HEK293 (cell line): ENCODE data around the gene CATSPER1.
A peak's percentile ranks its signal among the peaks of the same experiment; 100 is the strongest.

ENCODE experiments used
- CTCF ChIA-PET: fragments of 350-600 bp; formaldehyde crosslinking; extraction: SDS; loops from one replicate; lab custom pipeline; 2021; ENCODE audit warnings: antibody characterized with exemption; lab: Yijun Ruan, JAX
- POLR2A ChIA-PET: fragments of 300-600 bp; formaldehyde crosslinking; extraction: SDS; loops from one replicate; lab custom pipeline; 2020; ENCODE audit warnings: antibody characterized with exemption, inconsistent platforms; lab: Yijun Ruan, JAX
- H3K27ac ChIP-seq: fragments of 200-500 bp; sonication (Bioruptor generic); 2 replicates; pipeline ENCODE4 v1.5.1; 2014; ENCODE audit warnings: low read depth, low read length, control low read depth, inconsistent platforms; ENCODE audit errors: extremely low read depth
- H3K36me3 ChIP-seq, 2 experiments: fragments of 200-500 bp in 1 of 2; sonication (Bioruptor generic) in 1 of 2; 1 replicate in 1 of 2; 2 replicates in 1 of 2; pipeline ENCODE4 v1.5.1; 2014 to 2017; ENCODE audit warnings: inconsistent platforms in 2 of 2, low read length in 2 of 2; ENCODE audit not compliant: control insufficient read depth in 2 of 2, insufficient read depth in 1 of 2
- H3K4me1 ChIP-seq: fragments of 200-500 bp; sonication (Bioruptor generic); 2 replicates; pipeline ENCODE4 v1.5.1; 2014; ENCODE audit warnings: mild to moderate bottlenecking, low read length, inconsistent platforms; ENCODE audit not compliant: control insufficient read depth, insufficient read depth
- H3K4me3 ChIP-seq: 2 replicates; pipeline ENCODE4 v1.5.1; 2011; ENCODE audit warnings: low read depth, mild to moderate bottlenecking, control low read depth, low read length, moderate library complexity
- H3K9me3 ChIP-seq: fragments of 200-500 bp; sonication (Bioruptor generic); 2 replicates; pipeline ENCODE4 v1.5.1; 2014; ENCODE audit warnings: low read depth, low read length, inconsistent platforms; ENCODE audit not compliant: control insufficient read depth, insufficient read depth
- EGR2 ChIP-seq: fragments of 450-650 bp; formaldehyde crosslinking; IDR thresholded peaks from 2 replicates; pipeline ENCODE4 v1.5.1; 2016; ENCODE audit warnings: low read depth, missing biosample characterization, missing genetic modification characterization
- GLIS1 ChIP-seq: fragments of 450-650 bp; formaldehyde crosslinking; IDR thresholded peaks from 2 replicates; pipeline ENCODE4 v1.5.1; 2016; ENCODE audit warnings: missing biosample characterization, missing genetic modification characterization
- GLIS2 ChIP-seq: fragments of 450-650 bp; formaldehyde crosslinking; IDR thresholded peaks from 2 replicates; pipeline ENCODE4 v1.5.1; 2016; ENCODE audit warnings: missing biosample characterization, missing genetic modification characterization
- KLF16 ChIP-seq: fragments of 450-650 bp; formaldehyde crosslinking; IDR thresholded peaks from 2 replicates; pipeline ENCODE4 v1.5.1; 2017; ENCODE audit warnings: missing biosample characterization, missing genetic modification characterization
- KLF9 ChIP-seq: fragments of 450-650 bp; formaldehyde crosslinking; IDR thresholded peaks from 2 replicates; pipeline ENCODE4 v1.5.1; 2016; ENCODE audit warnings: missing biosample characterization, missing genetic modification characterization, low read depth
- SP2 ChIP-seq: fragments of 450-650 bp; formaldehyde crosslinking; IDR thresholded peaks from 2 replicates; pipeline ENCODE4 v1.5.1; 2016; ENCODE audit warnings: missing biosample characterization, missing genetic modification characterization
- SP3 ChIP-seq: fragments of 450-650 bp; formaldehyde crosslinking; IDR thresholded peaks from 2 replicates; pipeline ENCODE4 v1.5.1; 2016; ENCODE audit warnings: missing biosample characterization, missing genetic modification characterization
- TCF7L2 ChIP-seq: IDR thresholded peaks from 2 replicates; pipeline ENCODE4 v1.6.1; 2011; ENCODE audit warnings: low read depth, mild to moderate bottlenecking, inconsistent platforms, low read length, moderate library complexity, borderline replicate concordance
- TRIM28 ChIP-seq: IDR thresholded peaks from 2 replicates; pipeline ENCODE4 v1.6.1; 2011; ENCODE audit warnings: low read length, control low read depth, borderline replicate concordance
- ZBTB8A ChIP-seq: fragments of 450-650 bp; formaldehyde crosslinking; IDR thresholded peaks from 2 replicates; pipeline ENCODE4 v1.5.1; 2016; ENCODE audit warnings: missing biosample characterization, missing genetic modification characterization
- ZNF10 ChIP-seq: fragments of 450-650 bp; formaldehyde crosslinking; IDR thresholded peaks from 2 replicates; pipeline ENCODE4 v1.5.1; 2017; ENCODE audit warnings: missing biosample characterization, missing genetic modification characterization
- ZNF114 ChIP-seq: fragments of 450-650 bp; formaldehyde crosslinking; IDR thresholded peaks from 2 replicates; pipeline ENCODE4 v1.5.0; 2017; ENCODE audit warnings: missing biosample characterization, missing genetic modification characterization
- ZNF202 ChIP-seq: fragments of 450-650 bp; formaldehyde crosslinking; IDR thresholded peaks from 2 replicates; pipeline ENCODE4 v1.5.1; 2016; ENCODE audit warnings: missing biosample characterization, missing genetic modification characterization, borderline replicate concordance
- ZNF302 ChIP-seq: fragments of 450-650 bp; formaldehyde crosslinking; IDR thresholded peaks from 2 replicates; pipeline ENCODE4 v1.5.1; 2016; ENCODE audit warnings: missing biosample characterization, missing genetic modification characterization, low read depth
- ZNF335 ChIP-seq: fragments of 450-650 bp; formaldehyde crosslinking; conservative IDR thresholded peaks from 2 replicates; pipeline ENCODE4 v1.5.1; 2016; ENCODE audit warnings: missing biosample characterization, missing genetic modification characterization
- ZNF341 ChIP-seq: fragments of 450-650 bp; formaldehyde crosslinking; IDR thresholded peaks from 2 replicates; pipeline ENCODE4; 2016; ENCODE audit warnings: low read depth, missing biosample characterization, missing genetic modification characterization
- ZNF37A ChIP-seq: fragments of 450-650 bp; IDR thresholded peaks from 2 replicates; pipeline ENCODE4 v1.5.1; 2018; ENCODE audit warnings: missing biosample characterization, missing genetic modification characterization
- ZNF433 ChIP-seq: fragments of 450-650 bp; formaldehyde crosslinking; IDR thresholded peaks from 2 replicates; pipeline ENCODE4 v1.5.1; 2016; ENCODE audit warnings: missing biosample characterization, missing genetic modification characterization, low read depth
- ZNF48 ChIP-seq: fragments of 450-650 bp; formaldehyde crosslinking; IDR thresholded peaks from 2 replicates; pipeline ENCODE4 v1.5.1; 2016; ENCODE audit warnings: missing biosample characterization, missing genetic modification characterization
- ZNF561 ChIP-seq: fragments of 450-650 bp; IDR thresholded peaks from 2 replicates; pipeline ENCODE4 v1.5.1; 2018; ENCODE audit warnings: missing biosample characterization, missing genetic modification characterization, borderline replicate concordance
- ZNF658 ChIP-seq: fragments of 450-650 bp; formaldehyde crosslinking; IDR thresholded peaks from 2 replicates; pipeline ENCODE4; 2016; ENCODE audit warnings: missing biosample characterization, missing genetic modification characterization
- TF ChIP-seq, protein P1 (sequence below): fragments of 450-650 bp; formaldehyde crosslinking; IDR thresholded peaks from 2 replicates; pipeline ENCODE4 v1.5.1; 2017; ENCODE audit warnings: missing biosample characterization, mild to moderate bottlenecking, missing genetic modification characterization, moderate library complexity
- TF ChIP-seq, protein P2 (sequence below): fragments of 450-650 bp; formaldehyde crosslinking; IDR thresholded peaks from 2 replicates; pipeline ENCODE4 v1.5.1; 2016; ENCODE audit warnings: missing biosample characterization, missing genetic modification characterization, borderline replicate concordance
- TF ChIP-seq, protein P3 (sequence below): fragments of 450-650 bp; formaldehyde crosslinking; optimal IDR thresholded peaks from 2 replicates; pipeline ENCODE3; 2016; ENCODE audit warnings: missing biosample characterization, mild to moderate bottlenecking, missing genetic modification characterization
- TF ChIP-seq, protein P4 (sequence below): fragments of 450-650 bp; formaldehyde crosslinking; IDR thresholded peaks from 2 replicates; pipeline ENCODE4 v1.5.1; 2016; ENCODE audit warnings: missing biosample characterization, missing genetic modification characterization
- TF ChIP-seq, protein P5 (sequence below): sonication (generic); formaldehyde crosslinking; IDR thresholded peaks from 2 replicates; pipeline ENCODE4 v1.8.1; 2022; ENCODE audit warnings: mild to moderate bottlenecking, moderate library complexity, missing genetic modification reagents

Gene CATSPER1

DNA sequence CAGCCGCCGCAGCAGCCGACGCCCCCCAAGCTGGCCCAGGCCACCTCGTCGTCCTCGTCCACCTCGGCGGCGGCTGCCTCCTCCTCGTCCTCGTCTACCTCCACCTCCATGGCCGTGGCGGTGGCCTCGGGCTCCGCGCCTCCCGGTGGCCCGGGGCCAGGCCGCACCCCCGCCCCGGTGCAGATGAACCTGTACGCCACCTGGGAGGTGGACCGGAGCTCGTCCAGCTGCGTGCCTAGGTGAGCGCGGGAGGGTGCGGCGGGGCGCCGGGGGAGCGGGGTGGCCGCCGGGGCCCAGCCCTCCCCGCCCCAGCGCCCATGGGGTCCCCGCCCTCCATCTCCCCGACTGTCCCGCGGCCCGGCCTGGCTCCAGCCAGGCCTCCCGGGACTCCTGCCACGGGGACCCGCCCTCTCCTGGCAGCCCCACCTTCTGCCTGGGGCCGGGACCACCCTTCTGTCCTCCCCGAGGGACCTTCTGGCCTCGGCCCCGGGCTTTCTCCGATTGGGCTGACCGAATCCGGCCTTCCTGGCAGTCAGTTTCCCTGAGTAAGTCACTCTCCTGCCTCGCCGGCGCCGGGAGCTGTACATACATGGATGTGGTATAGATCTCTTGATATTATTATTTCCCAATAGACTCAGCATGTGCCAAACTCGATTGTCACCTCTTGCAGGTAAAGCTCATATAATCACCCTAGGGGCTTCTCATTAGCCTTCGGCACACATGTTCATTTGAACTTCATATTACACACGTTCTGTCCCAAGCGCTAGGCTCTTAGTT is 44.5 kb upstream of the CATSPER1 start:
- Histone ChIP-seq H3K4me3 (peak overlapping the region; percentile 76), H3K9me3 (no peaks in the 10 kb centered on the region), H3K27ac (peak overlapping the region; percentile 81), H3K36me3 (peaks cover 6 to 57% of the 10 kb centered on the region in 2 experiments), H3K4me1 (no peaks in the 10 kb centered on the region; the same call in none of the 2 replicates)
- CTCF ChIA-PET = interaction anchor here (0.5 to 1.4 kb wide), 9 partner anchors 26 to 286 kb away, joined by 3 to 8 read pairs (median 4); no protein-coding TSS in a partner anchor
- POLR2A ChIA-PET = interaction anchor here (0.6 to 1.5 kb wide), 5 partner anchors 13 to 568 kb away, joined by 3 to 7 read pairs (median 3); no protein-coding TSS in a partner anchor
- TF ChIP-seq TRIM28 = no peak
- TF ChIP-seq, protein P1, sequence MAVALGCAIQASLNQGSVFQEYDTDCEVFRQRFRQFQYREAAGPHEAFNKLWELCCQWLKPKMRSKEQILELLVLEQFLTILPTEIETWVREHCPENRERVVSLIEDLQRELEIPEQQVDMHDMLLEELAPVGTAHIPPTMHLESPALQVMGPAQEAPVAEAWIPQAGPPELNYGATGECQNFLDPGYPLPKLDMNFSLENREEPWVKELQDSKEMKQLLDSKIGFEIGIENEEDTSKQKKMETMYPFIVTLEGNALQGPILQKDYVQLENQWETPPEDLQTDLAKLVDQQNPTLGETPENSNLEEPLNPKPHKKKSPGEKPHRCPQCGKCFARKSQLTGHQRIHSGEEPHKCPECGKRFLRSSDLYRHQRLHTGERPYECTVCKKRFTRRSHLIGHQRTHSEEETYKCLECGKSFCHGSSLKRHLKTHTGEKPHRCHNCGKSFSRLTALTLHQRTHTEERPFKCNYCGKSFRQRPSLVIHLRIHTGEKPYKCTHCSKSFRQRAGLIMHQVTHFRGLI (tag by site-specific recombination) = no peak
- peak; percentile 45; the same call in 1 of the 2 replicates for TF ChIP-seq SP3 (tag by site-specific recombination)
- TF ChIP-seq ZNF37A (tag by site-specific recombination) = no peak
- TF ChIP-seq ZNF48 (tag by site-specific recombination) = no peak
- no peak for TF ChIP-seq ZNF202
- TF ChIP-seq TCF7L2 = no peak
- peak; percentile 19; the same call in 1 of the 2 replicates for TF ChIP-seq KLF9 (tag by site-specific recombination)
- TF ChIP-seq ZNF658 (tag by site-specific recombination) = no peak
- TF ChIP-seq GLIS2 (tag by site-specific recombination) = peak; percentile 41; the same call in 1 of the 2 replicates
- TF ChIP-seq, protein P2, sequence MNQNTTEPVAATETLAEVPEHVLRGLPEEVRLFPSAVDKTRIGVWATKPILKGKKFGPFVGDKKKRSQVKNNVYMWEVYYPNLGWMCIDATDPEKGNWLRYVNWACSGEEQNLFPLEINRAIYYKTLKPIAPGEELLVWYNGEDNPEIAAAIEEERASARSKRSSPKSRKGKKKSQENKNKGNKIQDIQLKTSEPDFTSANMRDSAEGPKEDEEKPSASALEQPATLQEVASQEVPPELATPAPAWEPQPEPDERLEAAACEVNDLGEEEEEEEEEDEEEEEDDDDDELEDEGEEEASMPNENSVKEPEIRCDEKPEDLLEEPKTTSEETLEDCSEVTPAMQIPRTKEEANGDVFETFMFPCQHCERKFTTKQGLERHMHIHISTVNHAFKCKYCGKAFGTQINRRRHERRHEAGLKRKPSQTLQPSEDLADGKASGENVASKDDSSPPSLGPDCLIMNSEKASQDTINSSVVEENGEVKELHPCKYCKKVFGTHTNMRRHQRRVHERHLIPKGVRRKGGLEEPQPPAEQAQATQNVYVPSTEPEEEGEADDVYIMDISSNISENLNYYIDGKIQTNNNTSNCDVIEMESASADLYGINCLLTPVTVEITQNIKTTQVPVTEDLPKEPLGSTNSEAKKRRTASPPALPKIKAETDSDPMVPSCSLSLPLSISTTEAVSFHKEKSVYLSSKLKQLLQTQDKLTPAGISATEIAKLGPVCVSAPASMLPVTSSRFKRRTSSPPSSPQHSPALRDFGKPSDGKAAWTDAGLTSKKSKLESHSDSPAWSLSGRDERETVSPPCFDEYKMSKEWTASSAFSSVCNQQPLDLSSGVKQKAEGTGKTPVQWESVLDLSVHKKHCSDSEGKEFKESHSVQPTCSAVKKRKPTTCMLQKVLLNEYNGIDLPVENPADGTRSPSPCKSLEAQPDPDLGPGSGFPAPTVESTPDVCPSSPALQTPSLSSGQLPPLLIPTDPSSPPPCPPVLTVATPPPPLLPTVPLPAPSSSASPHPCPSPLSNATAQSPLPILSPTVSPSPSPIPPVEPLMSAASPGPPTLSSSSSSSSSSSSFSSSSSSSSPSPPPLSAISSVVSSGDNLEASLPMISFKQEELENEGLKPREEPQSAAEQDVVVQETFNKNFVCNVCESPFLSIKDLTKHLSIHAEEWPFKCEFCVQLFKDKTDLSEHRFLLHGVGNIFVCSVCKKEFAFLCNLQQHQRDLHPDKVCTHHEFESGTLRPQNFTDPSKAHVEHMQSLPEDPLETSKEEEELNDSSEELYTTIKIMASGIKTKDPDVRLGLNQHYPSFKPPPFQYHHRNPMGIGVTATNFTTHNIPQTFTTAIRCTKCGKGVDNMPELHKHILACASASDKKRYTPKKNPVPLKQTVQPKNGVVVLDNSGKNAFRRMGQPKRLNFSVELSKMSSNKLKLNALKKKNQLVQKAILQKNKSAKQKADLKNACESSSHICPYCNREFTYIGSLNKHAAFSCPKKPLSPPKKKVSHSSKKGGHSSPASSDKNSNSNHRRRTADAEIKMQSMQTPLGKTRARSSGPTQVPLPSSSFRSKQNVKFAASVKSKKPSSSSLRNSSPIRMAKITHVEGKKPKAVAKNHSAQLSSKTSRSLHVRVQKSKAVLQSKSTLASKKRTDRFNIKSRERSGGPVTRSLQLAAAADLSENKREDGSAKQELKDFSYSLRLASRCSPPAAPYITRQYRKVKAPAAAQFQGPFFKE (tag by site-specific recombination) = no peak
- no peak for TF ChIP-seq KLF16 (tag by site-specific recombination)
- no peak for TF ChIP-seq EGR2
- TF ChIP-seq ZNF335 (tag by site-specific recombination) = peak; percentile 86
- peak; percentile 56; the same call in 1 of the 2 replicates for TF ChIP-seq GLIS1
- no peak for TF ChIP-seq ZNF10
- no peak for TF ChIP-seq ZNF433 (tag by site-specific recombination)
- TF ChIP-seq, protein P3, sequence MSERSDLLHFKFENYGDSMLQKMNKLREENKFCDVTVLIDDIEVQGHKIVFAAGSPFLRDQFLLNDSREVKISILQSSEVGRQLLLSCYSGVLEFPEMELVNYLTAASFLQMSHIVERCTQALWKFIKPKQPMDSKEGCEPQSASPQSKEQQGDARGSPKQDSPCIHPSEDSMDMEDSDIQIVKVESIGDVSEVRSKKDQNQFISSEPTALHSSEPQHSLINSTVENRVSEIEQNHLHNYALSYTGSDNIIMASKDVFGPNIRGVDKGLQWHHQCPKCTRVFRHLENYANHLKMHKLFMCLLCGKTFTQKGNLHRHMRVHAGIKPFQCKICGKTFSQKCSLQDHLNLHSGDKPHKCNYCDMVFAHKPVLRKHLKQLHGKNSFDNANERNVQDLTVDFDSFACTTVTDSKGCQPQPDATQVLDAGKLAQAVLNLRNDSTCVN = peak; percentile 19
- no peak for TF ChIP-seq ZNF114 (tag by site-specific recombination)
- TF ChIP-seq, protein P4, sequence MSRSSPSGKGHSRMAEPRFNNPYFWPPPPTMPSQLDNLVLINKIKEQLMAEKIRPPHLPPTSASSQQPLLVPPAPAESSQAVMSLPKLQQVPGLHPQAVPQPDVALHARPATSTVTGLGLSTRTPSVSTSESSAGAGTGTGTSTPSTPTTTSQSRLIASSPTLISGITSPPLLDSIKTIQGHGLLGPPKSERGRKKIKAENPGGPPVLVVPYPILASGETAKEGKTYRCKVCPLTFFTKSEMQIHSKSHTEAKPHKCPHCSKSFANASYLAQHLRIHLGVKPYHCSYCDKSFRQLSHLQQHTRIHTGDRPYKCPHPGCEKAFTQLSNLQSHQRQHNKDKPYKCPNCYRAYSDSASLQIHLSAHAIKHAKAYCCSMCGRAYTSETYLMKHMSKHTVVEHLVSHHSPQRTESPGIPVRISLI = no peak
- peak; percentile 12; the same call in 1 of the 2 replicates for TF ChIP-seq ZBTB8A (tag by site-specific recombination)
- no peak for TF ChIP-seq ZNF302 (tag by site-specific recombination)
- TF ChIP-seq ZNF561 = no peak
- peak; percentile 54 for TF ChIP-seq SP2 (tag by site-specific recombination)
- no peak for TF ChIP-seq ZNF341 (tag by site-specific recombination)
- TF ChIP-seq, protein P5, sequence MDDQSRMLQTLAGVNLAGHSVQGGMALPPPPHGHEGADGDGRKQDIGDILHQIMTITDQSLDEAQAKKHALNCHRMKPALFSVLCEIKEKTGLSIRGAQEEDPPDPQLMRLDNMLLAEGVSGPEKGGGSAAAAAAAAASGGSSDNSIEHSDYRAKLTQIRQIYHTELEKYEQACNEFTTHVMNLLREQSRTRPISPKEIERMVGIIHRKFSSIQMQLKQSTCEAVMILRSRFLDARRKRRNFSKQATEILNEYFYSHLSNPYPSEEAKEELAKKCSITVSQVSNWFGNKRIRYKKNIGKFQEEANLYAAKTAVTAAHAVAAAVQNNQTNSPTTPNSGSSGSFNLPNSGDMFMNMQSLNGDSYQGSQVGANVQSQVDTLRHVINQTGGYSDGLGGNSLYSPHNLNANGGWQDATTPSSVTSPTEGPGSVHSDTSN (CRISPR knock-in tag) = no peak
